ENCODE results near the gene PIGL. TPM values are rescaled to one million over a fixed set of nuclear protein-coding genes. Genes with fewer than 3 reads are reported as not detected.

PIGL gene
- total RNA-seq, 1 donor from 2014 or later = 23.1 TPM

DNA sequence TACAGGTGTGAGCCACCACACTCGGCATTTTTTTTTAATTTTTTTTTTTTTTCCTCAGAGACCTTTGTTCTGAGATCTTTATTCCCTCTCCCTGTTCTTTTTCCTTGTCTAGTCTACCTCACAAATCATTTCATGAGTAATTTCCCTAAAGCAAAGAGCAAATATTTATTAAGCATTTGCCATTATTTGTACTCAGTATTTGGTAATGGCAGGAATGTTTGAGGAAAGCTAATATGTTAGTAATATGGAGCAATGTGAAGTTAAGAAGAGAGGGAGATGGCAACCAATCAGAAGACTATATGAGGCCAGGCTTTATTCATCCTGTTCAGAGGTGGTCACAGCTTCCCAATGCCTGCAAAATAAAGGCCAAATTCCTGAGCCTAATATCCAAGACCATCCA is 122.9 kb downstream of the PIGL start:
- Mint-ChIP-seq H3K27ac (ENCODE audit: unreplicated experiment) (no peak overlapping the region), H3K36me3 (ENCODE audit: low read depth, unreplicated experiment) (peaks cover 4% of the 10 kb centered on the region), H3K4me1 (ENCODE audit: unreplicated experiment) (no peaks in the 10 kb centered on the region), H3K9me3 (ENCODE audit: unreplicated experiment) (no peaks in the 10 kb centered on the region), H3K4me3 (ENCODE audit: unreplicated experiment) (no peak overlapping the region), H3K27me3 (ENCODE audit: unreplicated experiment) (no peaks in the 10 kb centered on the region)
- TF ChIP-seq, protein P1, sequence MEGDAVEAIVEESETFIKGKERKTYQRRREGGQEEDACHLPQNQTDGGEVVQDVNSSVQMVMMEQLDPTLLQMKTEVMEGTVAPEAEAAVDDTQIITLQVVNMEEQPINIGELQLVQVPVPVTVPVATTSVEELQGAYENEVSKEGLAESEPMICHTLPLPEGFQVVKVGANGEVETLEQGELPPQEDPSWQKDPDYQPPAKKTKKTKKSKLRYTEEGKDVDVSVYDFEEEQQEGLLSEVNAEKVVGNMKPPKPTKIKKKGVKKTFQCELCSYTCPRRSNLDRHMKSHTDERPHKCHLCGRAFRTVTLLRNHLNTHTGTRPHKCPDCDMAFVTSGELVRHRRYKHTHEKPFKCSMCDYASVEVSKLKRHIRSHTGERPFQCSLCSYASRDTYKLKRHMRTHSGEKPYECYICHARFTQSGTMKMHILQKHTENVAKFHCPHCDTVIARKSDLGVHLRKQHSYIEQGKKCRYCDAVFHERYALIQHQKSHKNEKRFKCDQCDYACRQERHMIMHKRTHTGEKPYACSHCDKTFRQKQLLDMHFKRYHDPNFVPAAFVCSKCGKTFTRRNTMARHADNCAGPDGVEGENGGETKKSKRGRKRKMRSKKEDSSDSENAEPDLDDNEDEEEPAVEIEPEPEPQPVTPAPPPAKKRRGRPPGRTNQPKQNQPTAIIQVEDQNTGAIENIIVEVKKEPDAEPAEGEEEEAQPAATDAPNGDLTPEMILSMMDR (IDR thresholded peaks at IDR 0.05; ENCODE audit: unreplicated experiment) = no peak
- no peak for DNase-seq (ENCODE audit: low spot score)

DNA sequence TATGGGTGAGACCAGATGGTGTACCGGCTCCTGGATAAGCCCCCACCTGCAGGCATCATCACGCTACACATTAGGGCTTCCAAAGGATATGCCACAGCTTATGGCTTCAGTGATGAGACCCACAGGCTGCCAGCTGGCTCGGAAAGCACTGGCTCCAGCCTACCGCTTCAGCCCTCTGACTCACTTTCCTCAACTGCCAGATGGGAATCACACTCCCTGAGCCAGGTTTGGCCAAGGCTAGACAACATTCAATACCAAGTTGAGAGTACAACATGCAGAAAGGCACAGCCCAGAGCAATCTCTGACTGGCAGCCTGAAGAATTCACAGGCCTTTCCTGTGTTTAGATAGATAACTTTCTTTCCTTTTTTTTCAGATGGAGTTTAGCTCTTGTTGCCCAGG is 126.0 kb downstream of the PIGL start:
- peaks cover 4% of the 10 kb centered on the region for H3K36me3 Mint-ChIP-seq (ENCODE audit: low read depth, unreplicated experiment)
- TF ChIP-seq, protein P1 (IDR thresholded peaks at IDR 0.05; ENCODE audit: unreplicated experiment) = no peak
- no peak for DNase-seq (ENCODE audit: low spot score)
- H3K4me1 Mint-ChIP-seq (ENCODE audit: unreplicated experiment) = no peaks in the 10 kb centered on the region
- no peak overlapping the region for H3K27ac Mint-ChIP-seq (ENCODE audit: unreplicated experiment)
- no peak overlapping the region for H3K4me3 Mint-ChIP-seq (ENCODE audit: unreplicated experiment)
- H3K9me3 Mint-ChIP-seq (ENCODE audit: unreplicated experiment) = no peaks in the 10 kb centered on the region
- no peaks in the 10 kb centered on the region for H3K27me3 Mint-ChIP-seq (ENCODE audit: unreplicated experiment)

DNA sequence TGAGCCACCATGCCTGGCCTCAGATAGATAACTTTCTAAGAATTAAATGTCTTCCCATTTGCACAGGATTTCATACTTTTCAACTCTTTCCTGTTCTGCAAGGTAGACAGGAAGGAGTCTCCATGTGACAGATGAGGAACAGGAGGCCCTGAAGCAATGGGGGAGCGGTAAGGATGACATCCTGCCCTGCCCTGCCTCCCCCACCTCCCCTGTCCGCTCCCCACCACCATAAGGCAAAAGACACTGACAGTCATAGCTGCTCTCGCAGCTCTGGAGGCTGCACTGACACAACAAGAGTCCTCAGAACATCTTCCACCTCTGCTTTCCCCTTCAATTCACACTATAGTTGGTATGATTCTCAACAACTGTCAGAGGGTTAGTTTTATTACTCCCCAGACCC is 126.6 kb downstream of the PIGL start:
- Mint-ChIP-seq H3K27me3 (ENCODE audit: unreplicated experiment) (no peaks in the 10 kb centered on the region), H3K4me3 (ENCODE audit: unreplicated experiment) (no peak overlapping the region), H3K36me3 (ENCODE audit: low read depth, unreplicated experiment) (peaks cover 4% of the 10 kb centered on the region), H3K9me3 (ENCODE audit: unreplicated experiment) (no peaks in the 10 kb centered on the region), H3K4me1 (ENCODE audit: unreplicated experiment) (no peaks in the 10 kb centered on the region), H3K27ac (ENCODE audit: unreplicated experiment) (no peak overlapping the region)
- no peak for DNase-seq (ENCODE audit: low spot score)
- TF ChIP-seq, protein P1 (IDR thresholded peaks at IDR 0.05; ENCODE audit: unreplicated experiment) = no peak

DNA sequence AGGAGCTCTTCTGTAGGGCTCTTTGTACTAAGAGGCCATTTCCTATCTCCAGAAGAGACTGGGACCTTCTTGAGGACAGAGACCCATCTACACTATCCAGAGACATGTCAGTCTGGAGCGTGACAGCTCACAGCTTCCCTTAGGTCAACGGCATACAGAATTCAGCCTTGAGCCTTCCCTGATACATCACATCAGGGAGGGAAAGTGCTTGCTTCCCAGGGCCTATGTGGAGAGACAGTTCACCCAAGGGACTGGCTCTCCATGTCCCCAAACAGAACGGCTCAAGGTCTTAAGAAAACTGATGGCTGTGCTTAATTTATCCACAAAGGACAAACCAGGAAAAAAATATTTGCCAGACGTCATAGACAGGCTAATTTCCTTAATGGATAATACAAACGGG is 128.6 kb downstream of the PIGL start:
- Mint-ChIP-seq H3K27ac (ENCODE audit: unreplicated experiment) (no peak overlapping the region), H3K27me3 (ENCODE audit: unreplicated experiment) (peaks cover 2% of the 10 kb centered on the region), H3K9me3 (ENCODE audit: unreplicated experiment) (no peaks in the 10 kb centered on the region), H3K4me3 (ENCODE audit: unreplicated experiment) (no peak overlapping the region), H3K36me3 (ENCODE audit: low read depth, unreplicated experiment) (peaks cover 4% of the 10 kb centered on the region), H3K4me1 (ENCODE audit: unreplicated experiment) (no peaks in the 10 kb centered on the region)
- DNase-seq (ENCODE audit: low spot score) = no peak
- TF ChIP-seq, protein P1 (IDR thresholded peaks at IDR 0.05; ENCODE audit: unreplicated experiment) = no peak

DNA sequence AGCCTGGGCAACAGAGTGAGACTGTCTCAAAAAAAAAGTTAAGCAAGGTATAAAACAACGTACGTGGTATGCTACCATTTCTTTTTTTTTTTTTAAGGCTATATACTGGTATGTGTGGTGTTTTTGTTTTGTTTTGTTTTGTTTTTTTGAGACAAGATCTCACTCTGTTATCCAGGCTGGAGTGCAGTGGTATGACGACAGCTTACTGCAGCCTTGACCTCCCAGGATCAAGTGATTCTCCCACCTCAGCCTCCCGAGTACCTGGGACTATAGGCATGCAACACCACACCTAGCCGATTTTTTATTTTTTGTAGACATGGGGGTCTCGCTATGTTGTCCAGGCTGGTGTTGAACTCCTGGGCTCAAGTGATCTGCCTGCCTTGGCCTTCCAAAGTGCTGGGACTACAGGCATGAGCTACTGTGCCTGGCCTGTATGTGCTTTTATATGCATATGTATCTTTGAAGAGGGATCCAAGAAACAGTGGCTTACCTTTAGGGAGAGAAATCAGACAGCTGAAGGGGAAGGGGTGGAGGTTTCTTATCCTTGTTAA is 129.8 kb downstream of the PIGL start:
- peaks cover 4% of the 10 kb centered on the region for H3K36me3 Mint-ChIP-seq (ENCODE audit: low read depth, unreplicated experiment)
- H3K27ac Mint-ChIP-seq (ENCODE audit: unreplicated experiment) = no peak overlapping the region
- H3K4me3 Mint-ChIP-seq (ENCODE audit: unreplicated experiment) = no peak overlapping the region
- peaks cover under 1% of the 10 kb centered on the region for H3K4me1 Mint-ChIP-seq (ENCODE audit: unreplicated experiment)
- TF ChIP-seq, protein P1 (IDR thresholded peaks at IDR 0.05; ENCODE audit: unreplicated experiment) = no peak
- no peak for DNase-seq (ENCODE audit: low spot score)
- peaks cover 2% of the 10 kb centered on the region for H3K27me3 Mint-ChIP-seq (ENCODE audit: unreplicated experiment)
- H3K9me3 Mint-ChIP-seq (ENCODE audit: unreplicated experiment) = no peaks in the 10 kb centered on the region
